IMR-90 (cell line): ENCODE measurements around the gene ADAMTSL5. TPM values are rescaled to one million over a fixed set of nuclear protein-coding genes. Genes with fewer than 3 reads are reported as not detected.

Experiments used
- ATAC-seq: fragments of 200-7000 bp; cut with Tn5 transposase; 2 replicates; pipeline ENCODE4 v1.9.1; 2020; ENCODE audit warnings: low read depth, mild to moderate bottlenecking, moderate library complexity
- BruUV-seq: library from RNA; stranded (reverse); fragments of 400-500 nt; replicated peaks from 2 replicates; lab custom pipeline; 2021; lab: Mats Ljungman, UMichigan
- CTCF ChIA-PET: fragments of 300-600 bp; formaldehyde crosslinking; extraction: SDS; loops from one replicate; lab custom pipeline; 2021; ENCODE audit warnings: antibody characterized with exemption; lab: Yijun Ruan, JAX
- POLR2A ChIA-PET: fragments of 300-600 bp; sonication (Branson Sonifier 250); formaldehyde crosslinking; loops from one replicate; lab custom pipeline; 2022; ENCODE audit warnings: antibody characterized with exemption; ENCODE audit not compliant: unreplicated experiment; lab: Charles Lee
- DNase-seq: peaks from one replicate; pipeline ENCODE4 v3.0.0; 2013
- H2AFZ ChIP-seq: replicated peaks from 2 replicates; pipeline ENCODE3; 2013; ENCODE audit warnings: low read length, mild to moderate bottlenecking; ENCODE audit not compliant: poor library complexity
- H2AK5ac ChIP-seq: 2 replicates; pipeline ENCODE4 v1.6.1; 2013; ENCODE audit warnings: low read depth, low read length, inconsistent platforms
- H2AK9ac ChIP-seq: replicated peaks from 2 replicates; pipeline ENCODE3; 2013; ENCODE audit warnings: mild to moderate bottlenecking, low read depth, low read length, moderate library complexity; ENCODE audit not compliant: poor library complexity
- H2BK120ac ChIP-seq: 2 replicates; pipeline ENCODE4 v1.6.1; 2013; ENCODE audit warnings: low read depth, low read length, inconsistent platforms
- H2BK15ac ChIP-seq: 3 replicates; pipeline ENCODE4 v1.6.1; 2013; ENCODE audit warnings: low read depth, low read length, inconsistent platforms
- H2BK20ac ChIP-seq: 2 replicates; pipeline ENCODE4 v1.6.1; 2013; ENCODE audit warnings: low read depth, mild to moderate bottlenecking, inconsistent platforms, low read length, moderate library complexity
- H2BK5ac ChIP-seq: 2 replicates; pipeline ENCODE4 v1.6.1; 2013; ENCODE audit warnings: mild to moderate bottlenecking, low read depth, low read length, inconsistent platforms; ENCODE audit not compliant: poor library complexity, severe bottlenecking
- H3K14ac ChIP-seq: replicated peaks from 2 replicates; pipeline ENCODE4 v1.6.1; 2013; ENCODE audit warnings: low read depth, low read length, inconsistent platforms
- H3K18ac ChIP-seq: 2 replicates; pipeline ENCODE4 v1.6.1; 2013; ENCODE audit warnings: low read depth, low read length, control low read depth
- H3K23ac ChIP-seq: 2 replicates; pipeline ENCODE4 v1.6.1; 2013; ENCODE audit warnings: low read depth, low read length, inconsistent platforms
- H3K27ac ChIP-seq: 2 replicates; pipeline ENCODE4 v1.5.1; 2013; ENCODE audit warnings: mild to moderate bottlenecking, control low read depth, low read length; ENCODE audit not compliant: insufficient read depth
- H3K27me3 ChIP-seq: 2 replicates; pipeline ENCODE4 v1.6.1; 2013; ENCODE audit warnings: low read length; ENCODE audit not compliant: control insufficient read depth, insufficient read depth
- H3K36me3 ChIP-seq: 2 replicates; pipeline ENCODE4 v1.6.1; 2013; ENCODE audit warnings: low read length, mixed read lengths; ENCODE audit not compliant: control insufficient read depth, insufficient read depth
- H3K4ac ChIP-seq: 2 replicates; pipeline ENCODE4 v1.6.1; 2013; ENCODE audit warnings: low read depth, low read length, inconsistent platforms
- H3K4me1 ChIP-seq: 2 replicates; pipeline ENCODE4 v1.6.1; 2013; ENCODE audit warnings: low read length, mixed read lengths; ENCODE audit not compliant: control insufficient read depth, insufficient read depth
- H3K4me2 ChIP-seq: 2 replicates; pipeline ENCODE4 v1.6.1; 2013; ENCODE audit warnings: low read depth, mild to moderate bottlenecking, control low read depth, low read length, moderate library complexity
- H3K4me3 ChIP-seq: 2 replicates; pipeline ENCODE4 v1.5.1; 2013; ENCODE audit warnings: low read depth, mild to moderate bottlenecking, control low read depth, low read length, moderate library complexity; ENCODE audit not compliant: insufficient read depth
- H3K56ac ChIP-seq: 2 replicates; pipeline ENCODE4 v1.6.1; 2013; ENCODE audit warnings: low read length, inconsistent platforms; ENCODE audit not compliant: insufficient read depth; ENCODE audit errors: extremely low read depth
- H3K79me1 ChIP-seq, 2 experiments: 2 replicates each; pipeline ENCODE4 v1.6.1; 2013; ENCODE audit warnings: low read length in 2 of 2, inconsistent platforms in 1 of 2, low read depth in 1 of 2
- H3K9ac ChIP-seq: 2 replicates; pipeline ENCODE4 v1.6.1; 2013; ENCODE audit warnings: low read depth, low read length, control low read depth
- H3K9me1 ChIP-seq: 2 replicates; pipeline ENCODE4 v1.6.1; 2013; ENCODE audit warnings: low read length, inconsistent platforms; ENCODE audit not compliant: insufficient read depth
- H3K9me3 ChIP-seq: 2 replicates; pipeline ENCODE4 v1.6.1; 2013; ENCODE audit warnings: low read length; ENCODE audit not compliant: control insufficient read depth, insufficient read depth
- H4K20me1 ChIP-seq: 2 replicates; pipeline ENCODE4 v1.6.1; 2013; ENCODE audit warnings: low read length, inconsistent platforms; ENCODE audit not compliant: insufficient read depth
- H4K5ac ChIP-seq: 2 replicates; pipeline ENCODE4 v1.6.1; 2013; ENCODE audit warnings: mild to moderate bottlenecking, low read depth, low read length, control low read depth
- H4K8ac ChIP-seq, 2 experiments: 2 replicates each; pipeline ENCODE4 v1.6.1; 2013; ENCODE audit warnings: low read depth in 2 of 2, low read length in 2 of 2, control low read depth in 1 of 2, inconsistent platforms in 1 of 2
- H4K91ac ChIP-seq: 2 replicates; pipeline ENCODE4 v1.6.1; 2013; ENCODE audit warnings: low read depth, low read length, inconsistent platforms; ENCODE audit not compliant: insufficient read depth
- BHLHE40 ChIP-seq: fragments of 150-350 bp; IDR thresholded peaks from 2 replicates; pipeline ENCODE4 v1.6.1; 2016; ENCODE audit warnings: mild to moderate bottlenecking, low read depth, low read length
- CHD1 ChIP-seq: IDR thresholded peaks from 2 replicates; pipeline ENCODE4 v1.6.1; 2012; ENCODE audit warnings: low read depth, low read length, improper control_type of control experiment
- FOS ChIP-seq: fragments of 150-350 bp; IDR thresholded peaks from 2 replicates; pipeline ENCODE4 v1.6.1; 2016; ENCODE audit warnings: low read depth, low read length
- MAFK ChIP-seq: IDR thresholded peaks from 2 replicates; pipeline ENCODE4 v1.6.1; 2012; ENCODE audit warnings: low read depth, low read length, improper control_type of control experiment
- MAZ ChIP-seq: IDR thresholded peaks from 2 replicates; pipeline ENCODE4 v1.6.1; 2012; ENCODE audit warnings: low read depth, mild to moderate bottlenecking, low read length, improper control_type of control experiment, moderate library complexity, borderline replicate concordance
- MXI1 ChIP-seq: IDR thresholded peaks from 2 replicates; pipeline ENCODE4 v1.6.1; 2012; ENCODE audit warnings: low read depth, mild to moderate bottlenecking, low read length, moderate library complexity, borderline replicate concordance
- NFE2L2 ChIP-seq: fragments of 150-350 bp; IDR thresholded peaks from 2 replicates; pipeline ENCODE4 v1.6.1; 2016; ENCODE audit warnings: low read depth, mild to moderate bottlenecking, low read length
- POLR2A ChIP-seq: IDR thresholded peaks from 2 replicates; pipeline ENCODE4 v1.6.1; 2012; ENCODE audit warnings: mild to moderate bottlenecking, low read depth, low read length
- RAD21 ChIP-seq: IDR thresholded peaks from 2 replicates; pipeline ENCODE4 v1.6.1; 2012; ENCODE audit warnings: low read length, improper control_type of control experiment
- SMC3 ChIP-seq: fragments of 150-350 bp; IDR thresholded peaks from 2 replicates; pipeline ENCODE4 v1.6.1; 2016; ENCODE audit warnings: low read depth, mild to moderate bottlenecking, antibody characterized with exemption, low read length, moderate library complexity
- WGBS, 2 experiments: methylation state at CpG; one replicate each; pipeline versions ENCODE4 v1.1.5 to v1.1.7; 2013; ENCODE audit warnings: missing lambda C conversion rate in 2 of 2; ENCODE audit not compliant: insufficient read length in 1 of 2; ENCODE audit errors: extremely low coverage in 2 of 2; 5-methylcytosine and 5-hydroxymethylcytosine counted together
- dilution Hi-C: fragments of 300-500 bp; cut with HindIII; formaldehyde crosslinking; loops from one replicate; pipeline ENCODE4 v1.14.3; 2018; ENCODE audit warnings: low sequenced_read_pairs; ENCODE audit not compliant: unreplicated experiment
- in situ Hi-C: fragments of 300-500 bp; cut with MboI; formaldehyde crosslinking; loops from 3 replicates; pipeline ENCODE4 v1.14.3; 2019; ENCODE audit warnings: low sequenced_read_pairs, inconsistent platforms, mixed read lengths
- intact Hi-C: fragments of 100-400 bp; cut with micrococcal nuclease; formaldehyde crosslinking; loops from 2 replicates; pipeline ENCODE4 v1.10.0; 2022
- polyA plus RNA-seq, 3 experiments: library from polyadenylated mRNA; depleted of rRNA; stranded (reverse); fragments of >200 nt; gene quantifications; 2 replicates each; pipeline ENCODE4 v1.2.3, GENCODE V29; 2012; ENCODE audit warnings: low replicate concordance in 1 of 3
- total RNA-seq: library from RNA; depleted of rRNA; stranded (reverse); fragments of >200 nt; gene quantifications from 2 replicates; pipeline ENCODE4 v1.2.3, GENCODE V29; 2012
- TF ChIP-seq, protein P1 (sequence below): fragments of 150-350 bp; IDR thresholded peaks from 2 replicates; pipeline ENCODE4 v1.6.1; 2016; ENCODE audit warnings: low read depth, mild to moderate bottlenecking, low read length, moderate library complexity, borderline replicate concordance
- TF ChIP-seq, protein P2 (sequence below): fragments of 150-350 bp; IDR thresholded peaks from 2 replicates; pipeline ENCODE4 v1.6.1; 2017; ENCODE audit warnings: mild to moderate bottlenecking, antibody characterized with exemption, low read length, low read depth

The ADAMTSL5 gene
- total and polyA plus RNA-seq, 2 of the 4 experiments (the other 2 are of a cell fraction), result 0.90 to 10.8 TPM

DNA sequence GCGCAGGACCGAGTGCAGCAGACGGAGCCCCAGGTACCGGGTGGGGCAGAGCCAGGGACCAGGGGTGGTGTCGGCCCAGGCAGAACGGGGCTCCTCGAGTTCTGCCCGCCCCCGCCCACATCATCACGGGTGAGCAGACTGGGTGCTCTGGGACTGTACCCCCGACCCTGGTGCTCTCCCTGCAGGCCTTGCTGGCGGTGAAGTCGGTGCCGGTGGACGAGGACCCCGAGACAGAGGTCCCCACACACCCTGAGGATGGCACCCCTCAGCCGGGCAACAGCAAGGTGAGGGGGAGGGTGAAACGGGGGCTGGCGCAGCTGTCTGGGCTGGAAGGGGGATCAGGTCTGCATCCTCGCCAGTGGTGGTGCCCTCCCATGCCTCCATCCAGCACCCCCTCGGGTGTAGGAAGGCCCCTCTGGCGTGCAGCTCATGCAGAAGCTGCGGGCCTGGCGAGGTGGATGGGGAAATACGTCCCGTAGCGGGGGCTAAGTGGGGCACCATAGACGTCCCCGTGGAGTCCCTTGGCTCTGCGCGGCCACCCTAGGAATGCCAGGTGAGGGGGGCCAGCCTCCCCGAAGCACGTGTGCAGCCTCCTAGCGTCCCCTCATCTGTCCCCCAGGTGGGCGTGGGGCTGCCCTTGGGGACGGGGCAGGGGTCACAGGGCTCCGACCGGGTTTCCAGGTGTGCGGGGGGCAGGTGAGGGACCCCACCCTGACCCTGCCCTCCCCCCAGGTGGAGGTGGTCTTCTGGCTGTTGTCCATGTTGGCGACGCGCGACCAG lies 56.5 kb downstream of the ADAMTSL5 start (continued):
- TF ChIP-seq MAZ, result no peak

DNA sequence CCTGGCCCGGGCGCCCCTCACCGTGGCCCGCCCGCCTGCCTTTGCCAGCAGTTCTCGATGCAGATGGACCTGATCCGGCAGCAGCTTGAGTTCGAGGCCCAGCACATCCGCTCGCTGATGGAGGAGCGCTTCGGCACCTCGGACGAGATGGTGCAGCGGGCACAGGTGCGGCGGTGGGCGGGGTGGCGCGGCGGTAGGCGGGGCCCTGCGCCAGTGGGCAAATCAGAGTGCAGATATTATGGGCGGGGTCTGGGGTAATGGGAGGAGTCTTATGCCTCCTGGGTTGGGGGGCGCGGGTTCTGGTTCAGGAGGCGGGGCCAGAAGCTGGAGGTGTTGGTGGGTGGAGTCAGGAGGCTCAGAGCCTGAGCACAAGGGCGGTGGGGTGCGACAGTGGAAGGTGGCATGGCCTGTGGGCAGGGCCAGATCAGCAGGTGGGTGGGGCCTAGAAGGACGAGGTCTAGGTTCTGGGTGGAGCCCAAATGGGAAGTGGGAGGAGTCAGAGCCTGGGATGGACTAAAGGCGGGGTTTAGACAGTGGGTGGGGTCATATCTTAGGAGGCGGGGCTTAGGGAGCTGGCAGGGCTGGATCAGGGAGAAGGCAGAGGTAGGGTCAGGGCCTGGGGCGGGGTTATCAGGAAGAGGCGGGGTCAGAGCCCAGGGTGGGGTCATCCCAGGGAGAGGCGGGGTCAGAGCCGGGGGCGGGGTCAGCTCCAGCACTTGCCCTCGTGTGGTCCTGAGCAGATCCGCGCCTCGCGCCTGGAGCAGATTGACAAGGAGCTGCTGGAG lies 57.3 kb downstream of the ADAMTSL5 start:
- ATAC-seq (peak; percentile 65), DNase-seq (peak; percentile 30)
- Histone ChIP-seq H3K4me1 (no peaks in the 10 kb centered on the region), H4K91ac (no peak overlapping the region), H2AFZ (peak overlapping the region; percentile 51), H2AK9ac (no peak overlapping the region), H3K79me1 (no peaks in the 10 kb centered on the region), H3K4ac (no peak overlapping the region), H2BK5ac (no peak overlapping the region), H2BK20ac (no peak overlapping the region), H3K27me3 (peaks cover 58% of the 10 kb centered on the region), H2BK15ac (no peak overlapping the region), H4K8ac (no peak overlapping the region), H4K5ac (no peak overlapping the region), H3K9me3 (no peaks in the 10 kb centered on the region), H3K18ac (no peak overlapping the region), H4K20me1 (peaks cover 52% of the 10 kb centered on the region), H3K23ac (no peak overlapping the region), H2BK120ac (no peak overlapping the region), H3K9ac (no peak overlapping the region), H3K4me3 (no peak overlapping the region), H2AK5ac (no peak overlapping the region), H3K56ac (no peak overlapping the region), H3K14ac (no peak overlapping the region), H3K9me1 (0 out of 2 replicates have a peak, but pooled peaks cover 2% of the 10 kb centered on the region), H3K27ac (no peak overlapping the region), H3K36me3 (no peaks in the 10 kb centered on the region), H3K4me2 (no peak overlapping the region)
- ChIA-PET POLR2A (no interaction called here), CTCF (no interaction called here)
- WGBS, 2 experiments, result 12% methylated on average over 19 of the region's 42 CpGs; no CpG with 5 or more reads in 1 of the 2 experiments
- intact Hi-C loops, result no loop called here
- BruUV-seq, result no TSS peak
- dilution Hi-C loops, result no loop called here
- in situ Hi-C loops, result no loop called here
- TF ChIP-seq NFE2L2, result no peak
- no peak for TF ChIP-seq SMC3
- no peak for TF ChIP-seq RAD21
- TF ChIP-seq POLR2A, result no peak
- TF ChIP-seq, protein P1, sequence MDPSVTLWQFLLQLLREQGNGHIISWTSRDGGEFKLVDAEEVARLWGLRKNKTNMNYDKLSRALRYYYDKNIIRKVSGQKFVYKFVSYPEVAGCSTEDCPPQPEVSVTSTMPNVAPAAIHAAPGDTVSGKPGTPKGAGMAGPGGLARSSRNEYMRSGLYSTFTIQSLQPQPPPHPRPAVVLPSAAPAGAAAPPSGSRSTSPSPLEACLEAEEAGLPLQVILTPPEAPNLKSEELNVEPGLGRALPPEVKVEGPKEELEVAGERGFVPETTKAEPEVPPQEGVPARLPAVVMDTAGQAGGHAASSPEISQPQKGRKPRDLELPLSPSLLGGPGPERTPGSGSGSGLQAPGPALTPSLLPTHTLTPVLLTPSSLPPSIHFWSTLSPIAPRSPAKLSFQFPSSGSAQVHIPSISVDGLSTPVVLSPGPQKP, result no peak
- TF ChIP-seq, protein P2, sequence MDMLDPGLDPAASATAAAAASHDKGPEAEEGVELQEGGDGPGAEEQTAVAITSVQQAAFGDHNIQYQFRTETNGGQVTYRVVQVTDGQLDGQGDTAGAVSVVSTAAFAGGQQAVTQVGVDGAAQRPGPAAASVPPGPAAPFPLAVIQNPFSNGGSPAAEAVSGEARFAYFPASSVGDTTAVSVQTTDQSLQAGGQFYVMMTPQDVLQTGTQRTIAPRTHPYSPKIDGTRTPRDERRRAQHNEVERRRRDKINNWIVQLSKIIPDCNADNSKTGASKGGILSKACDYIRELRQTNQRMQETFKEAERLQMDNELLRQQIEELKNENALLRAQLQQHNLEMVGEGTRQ, result no peak
- no peak for TF ChIP-seq FOS
- no peak for TF ChIP-seq MXI1
- TF ChIP-seq MAFK, result no peak
- no peak for TF ChIP-seq BHLHE40
- no peak for TF ChIP-seq CHD1
